Vagina (tissue), 2 donors: Measurements from ENCODE around the gene NUDT1.

Experiments
- POLR2AphosphoS5 ChIP-seq, 2 donors: sonication (generic); formaldehyde crosslinking; IDR thresholded peaks; one replicate each; pipeline ENCODE4 v1.9.0; 2017; ENCODE audit warnings: antibody characterized with exemption in 2 of 2, mild to moderate bottlenecking in 2 of 2, low read depth in 1 of 2; ENCODE audit not compliant: insufficient read depth in 1 of 2
- TF ChIP-seq, protein P1 (sequence below), 3 experiments: fragments of 450-650 bp in 2 of 3; fragments of 200-600 bp in 1 of 3; sonication (generic) in 1 of 3; IDR thresholded peaks; one replicate each; pipeline ENCODE4 v1.5.1; 2017 to 2019; ENCODE audit warnings: antibody characterized with exemption in 3 of 3, mild to moderate bottlenecking in 2 of 3, moderate library complexity in 2 of 3

DNA sequence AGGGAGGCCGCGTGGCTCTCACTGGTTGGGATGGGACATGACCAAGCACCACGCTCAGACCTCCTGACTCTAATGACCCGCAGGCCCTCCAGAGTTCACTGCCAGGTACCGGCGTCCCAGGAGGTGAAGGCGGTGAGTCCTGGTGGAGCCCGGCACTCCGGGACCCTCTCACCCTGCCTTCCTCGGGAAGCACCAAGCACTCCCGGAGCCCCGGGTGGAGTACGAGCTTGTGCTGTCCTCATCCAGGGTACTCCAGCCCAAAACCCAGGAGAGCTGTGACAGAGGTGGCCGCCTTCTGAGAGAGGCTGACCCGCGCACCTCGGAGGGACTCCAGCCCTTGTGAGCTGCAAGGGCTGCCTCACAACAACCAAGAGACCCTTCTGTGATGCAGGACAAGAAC, 18.7 kb upstream of the NUDT1 start:
- TF ChIP-seq, protein P1, sequence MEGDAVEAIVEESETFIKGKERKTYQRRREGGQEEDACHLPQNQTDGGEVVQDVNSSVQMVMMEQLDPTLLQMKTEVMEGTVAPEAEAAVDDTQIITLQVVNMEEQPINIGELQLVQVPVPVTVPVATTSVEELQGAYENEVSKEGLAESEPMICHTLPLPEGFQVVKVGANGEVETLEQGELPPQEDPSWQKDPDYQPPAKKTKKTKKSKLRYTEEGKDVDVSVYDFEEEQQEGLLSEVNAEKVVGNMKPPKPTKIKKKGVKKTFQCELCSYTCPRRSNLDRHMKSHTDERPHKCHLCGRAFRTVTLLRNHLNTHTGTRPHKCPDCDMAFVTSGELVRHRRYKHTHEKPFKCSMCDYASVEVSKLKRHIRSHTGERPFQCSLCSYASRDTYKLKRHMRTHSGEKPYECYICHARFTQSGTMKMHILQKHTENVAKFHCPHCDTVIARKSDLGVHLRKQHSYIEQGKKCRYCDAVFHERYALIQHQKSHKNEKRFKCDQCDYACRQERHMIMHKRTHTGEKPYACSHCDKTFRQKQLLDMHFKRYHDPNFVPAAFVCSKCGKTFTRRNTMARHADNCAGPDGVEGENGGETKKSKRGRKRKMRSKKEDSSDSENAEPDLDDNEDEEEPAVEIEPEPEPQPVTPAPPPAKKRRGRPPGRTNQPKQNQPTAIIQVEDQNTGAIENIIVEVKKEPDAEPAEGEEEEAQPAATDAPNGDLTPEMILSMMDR (IDR thresholded peaks at IDR 0.05): no peak
- no peak for TF ChIP-seq POLR2AphosphoS5 (IDR thresholded peaks at IDR 0.05; ENCODE audit: insufficient read depth in 1 of 2, low read depth in 1 of 2)
